Stimulated activated CD4-positive, alpha-beta T cell treated with anti-CD3 and anti-CD28 coated beads, Interleukin-2, amount 100 ng/mL, for 24 hours (primary cell): ENCODE data around the gene PFDN5.
"Not testable (repeated sequence)": the region's sequence is repeated elsewhere in the genome, so short reads cannot be mapped to it uniquely, and the experiment has no call there.

Experiments used
- DNase-seq, 2 donors: peaks; one replicate each; pipeline ENCODE4 v3.0.0-alpha.2; 2020

The PFDN5 gene

DNA sequence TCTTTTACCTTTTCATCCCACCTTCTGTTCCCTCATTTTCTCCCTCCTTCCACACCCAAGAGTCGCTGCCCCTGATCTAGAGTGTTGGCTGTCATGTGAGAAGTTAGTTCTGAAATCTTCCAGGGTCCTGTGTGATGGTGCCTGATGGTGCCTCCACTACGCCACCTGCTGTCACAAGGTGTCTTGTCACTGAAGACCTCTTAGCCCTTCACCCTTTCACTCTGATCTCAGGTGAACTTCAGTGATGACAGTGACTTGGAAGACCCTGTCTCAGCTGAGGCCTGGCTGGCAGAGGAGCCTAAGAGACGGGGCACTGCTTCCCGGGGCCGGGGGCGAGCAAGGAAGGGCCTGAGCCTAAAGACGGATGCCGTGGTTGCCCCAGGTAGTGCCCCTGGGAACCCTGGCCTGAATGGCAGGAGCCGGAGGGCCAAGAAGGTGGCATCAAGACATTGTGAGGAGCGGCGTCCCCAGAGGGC is 7.6 kb upstream of the PFDN5 start:
- peak; percentile 67 to 78 for DNase-seq

DNA sequence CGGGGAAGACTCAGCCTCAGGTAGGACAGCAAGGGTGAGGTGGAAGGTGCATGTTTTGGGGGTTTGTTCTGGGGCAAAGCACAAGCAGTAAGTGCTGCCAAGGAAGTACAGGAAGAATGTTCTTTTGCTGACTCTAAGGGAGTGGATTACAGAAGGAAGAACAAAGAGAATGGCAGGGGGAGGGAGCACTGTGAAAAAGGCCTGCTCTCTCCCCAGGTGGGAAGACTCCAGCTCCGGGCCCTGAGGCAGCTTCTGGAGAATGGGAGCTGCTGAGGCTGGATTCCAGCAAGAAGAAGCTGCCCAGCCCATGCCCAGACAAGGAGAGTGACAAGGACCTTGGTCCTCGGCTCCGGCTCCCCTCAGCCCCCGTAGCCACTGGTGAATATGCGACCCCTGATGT is 7.0 kb upstream of the PFDN5 start:
- DNase-seq: no peak

DNA sequence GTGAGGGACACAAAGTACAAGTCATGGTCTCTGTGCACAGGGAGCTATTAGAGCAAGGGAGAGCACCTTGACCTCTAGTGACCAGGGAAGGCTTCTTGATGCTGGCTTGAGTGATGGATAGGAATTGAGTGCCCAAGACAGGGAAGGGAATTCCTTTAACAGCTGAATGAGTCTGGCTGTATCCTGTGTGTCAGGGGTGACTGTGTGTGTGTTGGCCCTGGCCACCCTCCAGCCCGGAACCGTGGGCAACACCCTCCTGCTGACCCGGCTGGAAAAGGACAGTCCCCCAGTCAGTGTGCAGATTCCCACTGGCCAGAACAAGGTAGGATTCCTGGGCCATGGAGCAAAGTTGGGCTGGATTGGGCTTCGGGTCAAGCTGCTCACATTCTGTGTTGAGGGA is 5.5 kb upstream of the PFDN5 start:
- no peak for DNase-seq

DNA sequence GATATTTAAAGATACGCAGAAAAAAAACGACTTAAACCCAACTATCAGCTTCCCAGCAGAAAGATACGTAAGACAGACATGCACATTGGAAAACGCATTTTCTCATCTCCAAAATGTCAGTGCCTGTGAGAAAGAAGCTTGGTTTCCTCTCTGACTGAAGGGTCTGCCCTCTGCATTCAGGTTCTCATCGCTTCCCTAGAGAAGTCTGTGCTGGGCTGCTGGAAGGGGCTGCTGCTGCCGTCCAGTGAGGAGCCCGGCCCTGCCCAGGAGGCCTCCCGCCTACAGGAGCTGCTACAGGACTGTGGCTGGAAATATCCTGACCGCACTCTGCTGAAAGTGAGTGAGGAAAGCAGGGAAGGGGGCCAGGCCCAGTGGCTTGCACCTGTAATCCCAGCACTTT is 4.7 kb upstream of the PFDN5 start:
- peak in 1 of 2 donors; percentile 21 for DNase-seq

DNA sequence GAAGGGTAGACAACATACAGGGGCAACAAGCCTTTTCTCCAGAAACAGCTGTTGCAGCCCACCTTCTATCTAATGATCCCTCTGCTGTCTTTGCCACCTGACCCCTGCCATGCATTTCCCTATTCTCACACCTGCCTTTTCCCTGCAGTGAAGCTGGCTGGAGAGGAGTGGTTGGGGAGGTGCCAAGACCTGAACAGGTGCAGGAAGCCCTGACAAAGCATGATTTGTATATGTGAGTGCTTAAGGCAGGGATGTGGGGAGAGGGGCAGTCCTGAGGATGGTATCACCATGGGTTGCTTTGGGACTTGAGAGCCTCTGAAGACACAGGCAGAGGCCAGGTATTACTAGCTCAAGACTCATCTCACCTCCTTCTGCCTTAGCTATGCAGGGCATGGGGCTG is 2.9 kb upstream of the PFDN5 start:
- no peak for DNase-seq

DNA sequence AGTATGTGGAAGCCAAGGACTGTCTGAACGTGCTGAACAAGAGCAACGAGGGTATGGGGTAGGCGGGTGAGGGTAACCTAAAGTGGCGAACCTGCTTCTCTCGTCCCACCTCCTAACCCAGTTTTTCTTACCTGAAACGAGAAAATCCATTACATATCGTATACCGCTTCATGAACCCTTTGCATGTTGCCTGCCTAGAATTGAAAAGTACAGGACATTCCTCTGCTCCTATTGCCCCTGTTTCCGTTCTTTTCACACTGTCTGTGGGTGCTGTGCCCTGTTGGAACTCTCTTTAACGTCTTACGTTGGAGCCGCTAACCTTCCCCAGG is 513 bp downstream of the PFDN5 start:
- DNase-seq: no peak

DNA sequence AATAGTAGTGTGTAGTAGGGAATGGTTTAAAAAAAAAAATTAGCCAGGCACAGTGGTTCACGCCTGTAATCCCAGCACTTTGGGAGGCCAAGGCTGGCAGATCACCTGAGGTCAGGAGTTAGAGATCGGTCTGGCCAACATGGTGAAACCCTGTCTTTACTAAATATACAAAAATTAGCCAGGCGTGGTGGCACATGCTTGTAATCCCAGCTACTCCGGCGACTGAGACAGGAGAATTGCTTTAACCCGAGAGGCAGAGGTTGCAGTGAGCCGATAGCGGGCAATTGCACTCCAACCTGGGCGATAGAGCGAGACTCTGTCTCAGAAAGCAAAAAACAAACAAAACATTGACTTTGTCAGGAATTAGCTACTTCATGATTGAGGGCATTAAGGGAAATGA is 1.8 kb downstream of the PFDN5 start:
- not testable (repeated sequence) for DNase-seq

DNA sequence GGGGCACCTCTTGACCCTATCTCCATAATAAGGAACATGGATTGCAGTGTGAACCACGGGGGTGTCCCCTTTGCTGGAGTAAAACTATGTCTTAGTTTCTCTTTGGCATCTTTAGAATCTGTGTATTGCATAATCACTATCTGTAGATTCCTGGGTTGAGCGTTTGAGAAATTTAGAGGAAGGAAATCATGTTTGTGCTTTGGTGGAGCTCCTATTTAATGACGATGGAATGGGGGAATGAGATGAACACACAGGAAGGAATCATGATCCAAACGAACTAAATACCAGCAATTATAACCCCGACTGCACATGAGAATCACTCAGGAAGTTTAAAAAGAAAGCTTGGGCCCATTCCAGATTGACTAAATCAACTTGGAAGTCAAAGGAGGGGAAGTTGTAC is 2.8 kb downstream of the PFDN5 start:
- no peak for DNase-seq

DNA sequence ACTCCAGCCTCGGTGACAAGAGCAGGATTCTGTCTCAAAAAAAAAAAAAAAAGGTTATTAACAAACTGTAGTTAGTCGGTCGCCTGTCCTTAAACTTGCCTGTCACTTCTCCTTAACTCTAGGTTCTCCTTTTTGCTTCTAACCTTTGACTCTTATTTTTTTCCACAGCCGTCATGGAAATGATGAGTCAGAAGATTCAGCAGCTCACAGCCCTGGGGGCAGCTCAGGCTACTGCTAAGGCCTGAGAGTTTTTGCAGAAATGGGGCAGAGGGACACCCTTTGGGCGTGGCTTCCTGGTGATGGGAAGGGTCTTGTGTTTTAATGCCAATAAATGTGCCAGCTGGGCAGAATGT is 3.7 kb downstream of the PFDN5 start:
- peak; percentile 39 to 47 for DNase-seq

DNA sequence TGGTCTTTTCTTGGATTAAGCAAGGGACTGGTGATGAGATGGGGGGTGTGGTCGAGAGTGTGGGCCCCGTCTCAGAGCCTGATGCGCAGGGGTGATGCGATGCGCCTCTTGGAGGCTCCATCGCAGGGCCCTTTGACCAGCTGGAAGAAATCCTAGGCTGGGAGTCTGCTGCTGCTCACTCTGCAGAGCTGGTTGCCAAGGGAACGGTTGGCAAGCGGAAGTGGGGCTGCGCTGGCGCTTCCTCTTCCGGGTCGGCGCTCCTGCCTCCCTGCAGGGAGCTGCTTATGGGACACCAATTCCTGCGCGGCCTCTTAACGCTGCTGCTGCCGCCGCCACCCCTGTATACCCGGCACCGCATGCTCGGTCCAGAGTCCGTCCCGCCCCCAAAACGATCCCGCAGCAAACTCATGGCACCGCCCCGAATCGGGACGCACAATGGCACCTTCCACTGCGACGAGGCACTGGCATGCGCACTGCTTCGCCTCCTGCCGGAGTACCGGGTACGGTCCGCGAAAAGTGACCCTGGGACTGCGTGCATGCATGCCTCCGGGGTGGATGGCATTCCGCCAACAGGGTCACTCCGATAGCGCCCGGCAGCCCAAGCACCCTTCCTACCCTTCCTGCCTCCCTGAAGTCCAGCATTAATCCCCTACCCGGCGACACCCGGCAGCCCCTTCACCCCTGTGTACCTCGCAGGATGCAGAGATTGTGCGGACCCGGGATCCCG is 4.3 kb downstream of the PFDN5 start, which contains the start of gene MYG1:
MYG1 (plus strand) TSS at position 242 of the 727 bp plus-strand sequence; CDS start at position 285, 43 bp downstream.
- DNase-seq: peak; percentile 84 to 87

DNA sequence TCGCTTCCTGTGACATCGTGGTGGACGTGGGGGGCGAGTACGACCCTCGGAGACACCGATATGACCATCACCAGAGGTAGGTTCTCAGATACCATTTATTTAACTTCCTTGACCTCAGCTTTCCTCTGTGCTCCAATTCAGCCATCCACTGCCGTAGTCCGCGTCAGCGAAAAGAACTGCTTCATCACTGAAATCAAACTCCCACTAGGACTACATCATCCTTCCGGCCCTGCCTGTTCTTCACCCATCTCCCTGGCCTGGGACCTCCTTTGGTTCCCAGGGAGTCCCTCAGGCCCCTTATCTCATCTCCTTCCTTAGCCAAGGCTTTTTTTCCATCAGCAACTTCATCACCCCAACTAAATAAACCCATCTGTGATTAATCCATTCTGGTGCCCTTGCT is 4.8 kb downstream of the PFDN5 start:
- peak; percentile 30 to 38 for DNase-seq

DNA sequence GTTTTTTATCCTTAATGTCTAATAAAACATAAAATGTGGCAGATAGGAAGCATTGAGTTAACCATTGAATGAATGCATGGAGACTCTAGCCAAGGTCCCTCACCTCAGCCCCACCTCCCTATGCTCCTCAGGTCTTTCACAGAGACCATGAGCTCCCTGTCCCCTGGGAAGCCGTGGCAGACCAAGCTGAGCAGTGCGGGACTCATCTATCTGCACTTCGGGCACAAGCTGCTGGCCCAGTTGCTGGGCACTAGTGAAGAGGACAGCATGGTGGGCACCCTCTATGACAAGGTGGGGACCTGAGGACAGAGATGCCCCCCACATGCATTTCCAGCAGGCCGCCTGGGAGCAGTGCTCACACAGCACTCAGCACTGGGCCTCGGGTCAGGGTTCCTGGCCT is 7.6 kb downstream of the PFDN5 start:
- no peak for DNase-seq

DNA sequence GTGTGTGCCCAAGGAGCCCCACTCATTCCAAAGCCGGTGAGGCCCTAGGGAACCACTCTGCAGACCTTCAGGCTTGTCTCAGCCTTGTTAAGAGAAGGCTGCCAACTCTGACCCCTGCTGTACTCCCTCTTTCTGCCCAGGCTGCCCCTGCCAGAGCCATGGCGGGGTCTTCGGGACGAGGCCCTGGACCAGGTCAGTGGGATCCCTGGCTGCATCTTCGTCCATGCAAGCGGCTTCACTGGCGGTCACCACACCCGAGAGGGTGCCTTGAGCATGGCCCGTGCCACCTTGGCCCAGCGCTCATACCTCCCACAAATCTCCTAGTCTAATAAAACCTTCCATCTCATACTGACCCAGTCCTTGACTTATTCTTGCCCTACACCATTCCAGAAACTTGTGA is 11.5 kb downstream of the PFDN5 start:
- no peak for DNase-seq

DNA sequence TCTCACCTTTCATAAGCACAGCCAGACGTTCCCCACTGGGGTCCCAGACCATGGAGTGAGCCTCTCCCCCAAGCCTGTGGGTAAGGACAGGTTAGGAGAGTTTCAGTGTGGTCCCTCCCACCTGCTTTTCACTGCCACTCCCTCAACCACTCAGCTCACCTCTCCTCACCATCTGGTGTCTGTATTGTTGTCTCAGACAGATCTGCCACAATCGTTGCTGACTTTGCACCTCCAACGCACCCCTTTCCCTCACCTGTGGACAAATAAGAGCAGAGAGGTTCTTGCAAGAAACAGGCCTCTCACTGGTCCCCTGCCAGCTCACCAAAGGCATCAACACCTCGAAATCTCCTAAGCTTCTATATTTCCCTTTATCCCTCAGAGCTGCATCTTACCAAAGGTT is 12.9 kb downstream of the PFDN5 start:
- DNase-seq: no peak

DNA sequence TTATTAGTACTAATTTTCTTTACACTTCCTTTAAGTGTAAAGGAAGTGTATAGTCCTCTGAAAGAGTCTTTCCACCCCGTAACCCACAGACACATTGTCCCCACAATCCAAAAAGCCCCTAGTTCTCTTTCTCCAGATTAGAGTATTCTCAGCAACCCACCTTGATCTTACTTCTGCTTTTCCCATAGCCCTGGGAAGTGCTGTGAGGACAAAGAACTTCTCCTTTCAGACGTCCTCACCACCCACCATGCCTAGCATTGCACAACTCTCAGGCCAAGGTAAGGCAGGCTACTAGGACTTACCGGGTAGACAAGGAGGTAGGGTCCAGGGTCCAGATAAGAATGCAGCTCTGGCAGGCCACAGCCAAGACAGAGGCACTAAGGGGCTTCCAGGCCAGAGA is 18.7 kb downstream of the PFDN5 start:
- DNase-seq: no peak

DNA sequence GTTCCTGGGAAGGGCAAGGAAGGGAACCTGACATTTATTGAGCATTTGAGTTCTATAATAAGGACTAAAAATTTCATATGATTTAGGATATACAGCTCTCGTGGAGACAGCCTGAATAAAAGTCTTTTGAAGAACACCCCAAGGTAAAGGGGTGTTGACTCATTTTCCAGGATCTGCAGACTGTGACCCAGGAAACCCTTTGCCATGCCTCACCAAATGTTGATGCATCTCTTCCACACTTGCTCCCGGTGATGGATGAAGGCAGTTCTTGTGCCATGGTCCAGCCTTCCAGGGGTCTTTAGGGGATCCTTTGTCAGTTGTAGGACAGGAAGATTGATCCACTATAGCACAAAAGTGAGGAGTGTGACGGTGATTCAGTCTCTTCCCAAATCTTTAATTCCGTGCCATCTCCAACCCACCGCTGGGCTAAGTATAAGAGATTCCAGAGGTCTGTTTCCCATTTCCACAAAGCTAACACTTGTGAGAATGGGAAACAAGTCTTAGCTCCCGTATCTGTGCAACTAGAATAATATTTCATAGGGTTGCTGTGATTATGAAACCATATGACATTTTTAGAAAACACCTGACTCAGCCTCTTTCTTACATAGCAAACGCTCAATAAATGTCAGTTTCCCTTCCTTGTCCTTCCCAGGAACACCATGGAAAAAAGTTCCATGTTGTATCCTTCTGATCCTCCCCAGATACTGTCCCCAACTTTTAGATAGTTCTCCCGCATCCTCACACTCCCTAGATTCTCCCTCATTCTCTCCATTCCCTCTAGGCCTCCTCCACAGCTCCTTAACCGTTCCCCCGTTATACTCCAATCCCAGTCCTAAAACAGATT is 25.2 kb downstream of the PFDN5 start:
- DNase-seq: no peak

DNA sequence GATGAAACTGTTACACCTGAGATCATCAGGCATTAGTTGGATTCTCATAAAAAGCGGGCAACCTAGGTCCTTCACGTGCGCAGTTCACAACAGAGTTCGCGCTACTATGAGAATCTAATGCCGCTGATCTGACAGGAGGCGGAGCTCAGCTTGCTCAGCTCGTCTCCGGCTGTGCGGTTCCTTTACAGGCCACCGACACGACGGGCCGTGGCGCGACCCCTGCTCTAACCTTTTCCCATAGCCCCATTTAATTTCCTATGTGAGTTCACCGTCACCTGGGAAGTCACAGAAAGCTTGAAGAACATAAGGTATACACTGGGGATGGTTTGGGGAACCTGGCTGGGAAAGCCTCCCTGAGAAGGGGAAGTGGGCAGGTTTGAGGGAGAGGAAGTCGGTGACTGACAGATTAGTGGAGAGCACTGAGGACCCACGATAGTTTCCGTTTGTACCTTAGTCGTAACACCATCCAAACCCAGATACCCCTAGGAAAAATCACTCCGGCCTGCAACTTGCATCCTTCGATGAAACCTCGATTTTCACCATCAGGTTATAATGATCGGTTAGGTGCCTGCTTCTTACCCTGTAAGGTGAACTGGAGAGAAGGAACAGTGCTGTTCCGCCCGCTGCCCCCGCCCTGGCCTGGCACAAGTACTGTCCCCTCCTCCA is 28.9 kb downstream of the PFDN5 start:
- DNase-seq: peak; percentile 62 to 69

DNA sequence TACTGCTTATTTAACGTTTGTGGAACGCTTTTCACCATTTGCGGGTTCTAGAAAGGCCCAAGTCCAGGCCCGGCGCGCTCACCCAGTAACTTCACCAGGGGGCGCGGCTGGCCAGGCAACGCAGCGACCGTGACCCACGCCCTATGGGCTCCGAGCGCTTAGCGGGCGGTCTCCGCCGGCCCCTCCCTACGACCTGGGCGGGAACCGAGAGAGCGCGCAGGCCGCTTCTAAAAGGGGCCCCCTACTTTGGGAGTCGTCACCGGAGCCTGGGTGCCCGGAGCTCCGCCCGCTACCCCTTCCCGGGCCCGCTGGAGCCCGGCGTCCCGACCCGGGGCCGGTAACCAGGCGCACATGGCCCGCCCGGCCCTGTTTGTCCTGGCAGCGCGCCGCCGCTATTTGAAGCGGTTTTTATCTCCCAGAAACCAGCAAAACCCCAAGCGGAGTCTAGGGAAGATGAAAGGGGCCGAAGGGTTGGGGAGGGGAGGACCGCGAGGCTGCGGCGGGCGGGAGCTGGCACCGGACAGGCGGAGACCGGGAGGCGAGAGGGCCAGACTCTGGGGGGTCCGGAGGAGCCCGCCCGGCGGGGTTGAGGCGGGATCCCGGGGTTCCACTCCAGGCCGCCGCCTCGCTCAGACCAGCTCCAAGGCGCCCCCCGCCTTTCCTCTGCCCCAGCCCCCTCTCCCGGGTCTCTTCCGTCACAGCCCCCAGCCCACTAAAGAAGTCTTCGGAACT is 29.6 kb downstream of the PFDN5 start:
- peak; percentile 87 to 93 for DNase-seq

DNA sequence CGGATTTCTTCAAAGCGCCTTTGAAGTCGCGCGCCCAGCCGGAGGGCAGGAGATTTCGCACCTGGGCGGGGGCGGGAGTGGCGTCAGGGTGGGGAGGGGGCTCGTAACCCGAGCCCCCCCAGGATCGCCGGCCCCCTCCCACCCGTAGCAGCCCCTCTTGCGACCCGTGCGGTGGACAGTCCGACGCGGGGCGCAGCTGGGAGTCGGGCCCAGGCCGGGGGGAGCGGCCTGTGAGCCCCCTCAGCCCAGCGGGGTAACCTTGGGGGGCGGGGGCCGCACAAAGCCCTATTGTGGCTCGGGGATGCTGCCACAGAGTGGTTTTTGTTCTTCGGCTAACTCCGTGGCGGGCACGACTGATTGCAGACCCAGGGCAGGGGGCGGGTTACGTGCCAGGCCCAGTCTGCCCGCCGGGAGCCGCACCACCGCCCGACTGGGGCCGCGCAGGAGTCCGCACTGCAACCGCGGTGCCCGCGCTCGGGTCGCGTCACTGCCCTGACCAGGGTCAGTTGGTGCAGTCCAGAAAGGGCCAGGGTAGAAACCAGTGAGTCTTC is 30.2 kb downstream of the PFDN5 start:
- DNase-seq: peak; percentile 35 to 48

DNA sequence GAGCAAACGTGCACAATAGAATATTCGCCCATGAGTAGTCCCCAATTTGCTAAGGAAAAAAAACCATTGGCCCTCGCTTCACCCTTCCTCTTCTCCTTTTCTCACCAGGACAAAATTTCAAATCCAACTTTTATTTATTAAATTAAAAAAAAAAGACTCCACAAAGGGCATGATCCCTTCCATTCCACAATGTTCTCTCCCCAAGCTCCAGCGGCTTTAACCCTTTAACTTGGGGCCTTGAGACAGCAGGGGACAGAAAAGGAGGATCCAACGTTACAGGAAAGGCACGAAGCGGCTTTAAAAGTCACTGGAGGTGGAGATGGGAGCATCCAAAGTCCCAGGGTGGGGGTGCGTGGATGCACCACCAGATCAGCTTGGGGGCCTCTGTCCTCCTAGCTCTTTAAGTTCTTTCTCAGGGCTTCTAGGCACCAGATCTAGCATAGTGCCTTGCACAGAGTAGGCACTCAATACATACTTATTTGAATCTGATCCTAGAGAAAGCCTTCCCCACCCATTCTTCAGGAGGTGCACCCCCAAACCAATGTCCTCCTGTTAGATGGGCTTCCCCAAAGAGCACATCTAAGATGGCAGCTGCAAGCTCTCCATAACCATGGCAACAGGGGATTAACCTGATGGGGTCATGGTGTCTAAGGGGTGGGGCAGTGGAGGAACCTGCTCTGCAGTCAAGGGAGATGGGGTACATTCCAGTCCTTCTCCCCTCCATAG is 31.3 kb downstream of the PFDN5 start:
- DNase-seq: no peak

DNA sequence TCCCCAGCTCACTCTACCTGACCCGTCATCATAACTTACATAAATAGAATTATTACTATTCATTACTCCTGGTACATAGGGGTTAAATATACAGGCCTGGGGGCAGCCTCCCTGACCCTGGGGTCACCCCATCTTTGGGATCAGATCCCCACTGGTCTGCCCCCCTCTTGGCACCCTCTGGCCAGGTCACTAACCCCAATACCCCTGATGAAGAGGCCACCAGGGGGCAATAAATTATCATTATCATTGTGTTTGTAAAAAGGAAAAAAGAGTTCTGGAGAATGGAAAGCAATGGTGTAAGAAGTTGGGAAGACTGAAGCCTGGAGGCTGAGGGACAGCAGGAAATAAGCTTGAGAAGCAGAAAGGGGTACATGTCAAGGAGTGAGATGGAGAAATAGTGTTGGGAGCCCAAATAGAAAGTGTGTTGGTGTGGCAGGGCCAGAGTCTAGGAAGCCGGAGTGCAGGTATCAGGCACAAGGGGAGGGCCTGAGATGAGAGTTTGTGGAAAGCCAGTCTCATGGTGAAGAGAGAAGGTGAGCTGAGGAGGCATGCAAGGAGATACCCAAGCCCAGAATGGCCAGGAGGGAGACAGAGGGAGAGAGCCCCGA is 32.2 kb downstream of the PFDN5 start:
- no peak for DNase-seq

DNA sequence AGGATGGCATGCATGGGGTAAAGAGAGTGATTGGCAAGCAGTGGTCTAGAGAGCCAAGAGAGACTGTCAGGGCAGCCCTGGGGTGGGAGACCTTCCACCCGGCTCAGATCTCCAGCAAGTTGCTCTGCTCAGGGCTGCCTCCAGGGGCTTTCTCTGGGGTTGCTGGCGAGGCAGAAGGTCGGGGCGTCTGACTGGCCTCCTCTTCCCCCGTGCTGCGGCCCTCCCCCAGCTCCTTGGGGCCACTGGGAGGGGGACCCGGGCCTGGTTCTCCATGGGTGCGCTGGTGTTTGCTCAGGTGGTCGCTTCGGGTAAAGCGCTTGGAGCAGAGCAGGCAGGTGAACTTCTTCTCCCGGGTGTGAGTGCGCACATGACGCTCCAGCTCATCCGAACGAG is 32.7 kb downstream of the PFDN5 start:
- DNase-seq: no peak
